MV-4-11 (cell line): ENCODE measurements around the gene ATXN7.

ENCODE experiments used
- DNase-seq: peaks from one replicate; lab custom pipeline; 2025; lab: John Stamatoyannopoulos, UW

The ATXN7 gene

GRCh38 chr3:63986146-63986545 is 122.5 kb downstream of the ATXN7 start:
- DNase-seq = no peak

GRCh38 chr3:63986831-63987230 is 123.2 kb downstream of the ATXN7 start:
- no peak for DNase-seq

- DNase-seq = no peak
Observed at GRCh38 chr3:63988943-63989342, 125.3 kb downstream of the ATXN7 start.

GRCh38 chr3:63990204-63990603 is 126.5 kb downstream of the ATXN7 start:
- DNase-seq = no peak

GRCh38 chr3:63990733-63991132 is 127.1 kb downstream of the ATXN7 start:
- no peak for DNase-seq

- DNase-seq = no peak
Observed at GRCh38 chr3:63991666-63992065, 128.0 kb downstream of the ATXN7 start.

- DNase-seq = peak; percentile 57
Observed at GRCh38 chr3:63992516-63993209, 129.0 kb downstream of the ATXN7 start.

GRCh38 chr3:63993653-63994079 is 130.0 kb downstream of the ATXN7 start:
- peak; percentile 29 for DNase-seq

GRCh38 chr3:63995086-63995485 is 131.4 kb downstream of the ATXN7 start:
- peak; percentile 66 for DNase-seq

GRCh38 chr3:63998852-63999754 is 135.4 kb downstream of the ATXN7 start:
- DNase-seq = no peak

GRCh38 chr3:64000453-64001055 is 136.9 kb downstream of the ATXN7 start:
- no peak for DNase-seq

- no peak for DNase-seq
Observed at GRCh38 chr3:64002233-64002632, 138.6 kb downstream of the ATXN7 start.

- no peak for DNase-seq
Observed at GRCh38 chr3:64003589-64003988, 139.9 kb downstream of the ATXN7 start.

- no peak for DNase-seq
Observed at GRCh38 chr3:64008017-64008416, 144.3 kb downstream of the ATXN7 start.

- no peak for DNase-seq
Observed at GRCh38 chr3:64008487-64009351, 145.1 kb downstream of the ATXN7 start.

GRCh38 chr3:64009528-64009927 is 145.9 kb downstream of the ATXN7 start:
- DNase-seq = no peak

- DNase-seq = no peak
Observed at GRCh38 chr3:64010199-64010598, 146.5 kb downstream of the ATXN7 start.

- no peak for DNase-seq
Observed at GRCh38 chr3:64011685-64012084, 148.0 kb downstream of the ATXN7 start.

- DNase-seq = no peak
Observed at GRCh38 chr3:64016941-64017620, 153.4 kb downstream of the ATXN7 start.

GRCh38 chr3:64019271-64019670 is 155.6 kb downstream of the ATXN7 start:
- DNase-seq = no peak

GRCh38 chr3:64019879-64020278 is 156.2 kb downstream of the ATXN7 start:
- no peak for DNase-seq
